Hematopoietic multipotent progenitor cell treated with erythropoietin and hydrocortisone succinate and interleukin-3 and kit ligand, for 6 days (in vitro differentiated cells): ENCODE measurements around the gene OR52N5.

Experiments used
- DNase-seq: peaks from one replicate; pipeline ENCODE4 v3.0.0-alpha.2; 2015

The OR52N5 gene

DNA sequence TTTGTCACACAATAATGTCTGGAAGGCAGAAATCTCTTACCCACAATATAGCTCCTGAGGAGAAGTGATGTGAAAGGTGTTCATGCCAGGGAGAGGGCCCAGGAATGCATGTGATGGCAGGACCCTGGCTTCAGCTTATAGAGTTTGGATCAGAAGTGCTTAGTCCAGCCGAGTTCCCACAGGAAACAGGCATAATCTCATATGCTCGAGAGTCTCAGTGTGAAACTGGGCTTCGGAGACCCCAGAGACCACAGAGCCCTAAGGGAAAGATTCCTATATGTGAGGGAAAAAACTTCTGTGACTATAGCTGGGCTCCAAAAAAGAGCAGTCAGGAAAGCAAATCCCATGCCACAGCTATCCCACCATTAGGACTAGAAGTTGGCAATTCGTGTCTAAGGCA, at the start of gene OR52N5:
Gene OR52N5, minus strand, starts transcription at position 101 of the 400 bp plus-strand sequence. CDS start 4,721 bp downstream, outside the sequence.
- DNase-seq: no peak

DNA sequence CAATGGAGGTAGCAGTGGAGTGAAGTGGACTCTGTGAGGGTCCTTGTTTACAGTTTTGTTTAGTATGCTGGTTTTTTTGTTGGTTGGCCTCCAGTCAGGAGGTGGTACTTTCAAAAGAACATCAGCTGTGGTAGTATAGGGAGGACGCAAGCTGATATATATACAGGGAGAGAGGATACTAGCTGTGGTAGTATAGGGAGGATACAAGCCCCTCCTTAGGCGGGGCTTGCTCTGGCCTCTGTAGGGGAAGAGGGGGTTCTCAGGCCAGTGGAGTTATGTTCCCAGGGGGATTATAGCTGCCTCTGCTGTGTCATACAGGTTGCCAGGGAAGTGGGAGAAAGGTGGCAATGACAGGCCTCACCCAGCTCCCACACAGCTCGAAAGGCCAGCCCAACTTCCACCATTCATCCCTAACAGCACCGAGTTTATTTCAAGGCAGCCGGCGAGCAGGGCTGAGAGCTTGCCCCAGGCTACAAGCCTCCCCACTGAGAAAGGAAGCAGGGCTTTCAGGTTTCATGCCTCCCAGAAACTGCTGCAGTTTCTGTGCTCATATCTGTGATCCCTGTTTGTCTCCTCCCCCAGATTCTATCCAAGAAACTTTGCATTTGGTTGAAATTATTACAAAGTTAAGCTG, 48.2 kb upstream of the OR52N5 start:
- no peak for DNase-seq

DNA sequence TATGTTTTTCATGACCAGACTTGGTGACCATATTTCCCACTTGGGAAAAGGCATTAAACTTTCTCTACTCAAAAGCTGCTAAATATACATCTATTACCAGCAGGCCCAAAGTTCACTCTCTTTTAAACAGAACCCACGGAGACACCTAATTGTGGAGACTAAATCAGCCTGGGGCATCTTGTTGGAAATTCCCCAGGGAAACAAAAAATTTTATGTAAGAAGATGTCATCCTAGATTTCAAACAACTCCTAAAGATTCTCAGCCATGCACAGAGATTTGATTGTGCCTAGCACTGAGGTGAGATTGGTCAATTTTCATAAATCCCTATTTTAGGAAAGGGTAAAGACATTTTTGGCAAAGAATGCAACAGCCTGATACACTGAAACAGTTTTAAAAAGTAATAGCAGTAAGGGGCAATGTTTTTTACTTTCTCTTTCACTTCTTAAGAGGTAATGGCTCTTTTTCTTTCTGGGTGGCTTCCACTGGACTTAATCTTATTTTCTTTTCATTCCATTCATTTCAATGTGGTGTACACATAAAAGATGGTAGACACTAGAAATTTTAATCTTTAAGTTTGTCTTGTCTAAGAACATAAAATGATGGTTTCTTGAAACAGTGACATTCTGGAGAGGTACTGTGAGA, 35.2 kb upstream of the OR52N5 start:
- DNase-seq: no peak

DNA sequence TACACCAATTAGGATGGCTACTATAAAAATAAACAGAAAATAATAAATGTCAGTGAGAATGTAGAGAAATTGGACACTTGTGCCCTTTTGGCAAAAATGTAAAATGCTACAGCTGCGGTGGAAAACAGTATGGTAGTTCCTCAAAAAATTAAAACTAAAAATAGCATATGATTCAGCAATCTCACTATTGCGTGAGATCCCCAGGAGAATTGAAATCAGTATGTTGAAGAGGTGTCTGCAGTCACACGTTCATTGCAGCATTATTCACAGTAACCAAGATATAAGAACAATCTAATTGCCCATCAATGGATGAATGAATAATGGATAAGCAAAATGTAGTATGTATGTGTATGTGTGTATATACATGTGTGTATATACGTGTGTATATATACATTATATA, 32.4 kb upstream of the OR52N5 start:
- DNase-seq: peak; percentile 58

DNA sequence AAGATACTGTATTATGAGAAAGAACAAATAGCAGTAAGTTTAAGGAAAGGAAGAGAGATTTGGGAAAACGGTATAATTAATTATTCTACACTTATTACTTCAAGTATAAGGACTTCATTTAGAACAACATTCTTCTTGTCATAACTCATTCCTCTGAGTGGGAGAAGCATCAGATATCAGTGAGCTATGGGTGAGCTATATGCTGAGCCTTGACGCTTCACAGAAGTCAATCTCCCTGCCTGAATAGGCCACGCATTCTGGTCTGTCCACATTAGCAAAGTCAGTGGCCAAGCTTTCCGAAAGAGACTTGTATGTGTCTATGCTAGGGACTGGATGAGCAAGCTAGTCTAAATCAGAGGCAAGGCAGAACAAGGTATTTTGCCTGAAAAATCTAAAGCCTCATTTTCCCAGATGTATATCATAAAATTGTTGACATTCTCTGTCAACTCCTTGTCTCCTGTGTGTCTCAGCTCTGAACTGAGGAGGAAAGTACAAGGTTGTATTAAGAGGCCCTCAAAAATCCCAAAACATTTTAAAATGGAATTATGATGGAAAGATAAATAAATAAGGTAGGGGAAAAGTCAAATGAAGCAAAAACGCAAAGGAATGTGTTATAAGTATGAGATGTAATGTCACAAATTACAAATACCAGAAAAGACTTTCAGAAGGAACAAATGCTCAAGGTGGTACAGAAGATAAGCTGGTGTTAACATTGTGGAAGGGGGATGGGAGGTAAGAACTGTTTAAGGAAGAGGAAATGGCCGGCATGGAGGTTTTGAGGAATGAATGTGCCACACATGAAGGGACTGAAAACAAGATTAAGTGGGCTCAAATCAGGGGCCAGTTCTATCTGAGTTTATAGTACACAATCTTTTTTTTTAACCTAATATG, 27.0 kb upstream of the OR52N5 start:
- DNase-seq: peak; percentile 92

DNA sequence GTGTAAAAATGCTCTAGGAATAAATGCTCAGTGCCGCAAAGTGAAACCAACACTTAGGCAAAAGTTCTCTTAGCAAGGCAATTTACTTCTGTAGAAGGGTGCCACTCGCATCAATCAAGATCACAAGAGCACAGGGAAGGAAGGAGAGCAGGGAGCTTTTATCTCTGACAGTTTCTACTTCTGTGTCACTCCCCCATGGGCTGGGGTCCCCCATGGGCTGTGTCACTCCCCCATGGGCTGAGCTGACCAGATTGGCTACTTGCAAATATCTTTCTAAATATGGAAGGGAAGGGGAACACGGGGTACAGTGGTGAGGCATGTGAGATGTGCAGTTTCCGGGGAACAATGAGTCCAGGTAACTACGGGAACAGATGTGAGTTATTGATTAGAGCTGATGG, 26.0 kb upstream of the OR52N5 start:
- peak; percentile 62 for DNase-seq

DNA sequence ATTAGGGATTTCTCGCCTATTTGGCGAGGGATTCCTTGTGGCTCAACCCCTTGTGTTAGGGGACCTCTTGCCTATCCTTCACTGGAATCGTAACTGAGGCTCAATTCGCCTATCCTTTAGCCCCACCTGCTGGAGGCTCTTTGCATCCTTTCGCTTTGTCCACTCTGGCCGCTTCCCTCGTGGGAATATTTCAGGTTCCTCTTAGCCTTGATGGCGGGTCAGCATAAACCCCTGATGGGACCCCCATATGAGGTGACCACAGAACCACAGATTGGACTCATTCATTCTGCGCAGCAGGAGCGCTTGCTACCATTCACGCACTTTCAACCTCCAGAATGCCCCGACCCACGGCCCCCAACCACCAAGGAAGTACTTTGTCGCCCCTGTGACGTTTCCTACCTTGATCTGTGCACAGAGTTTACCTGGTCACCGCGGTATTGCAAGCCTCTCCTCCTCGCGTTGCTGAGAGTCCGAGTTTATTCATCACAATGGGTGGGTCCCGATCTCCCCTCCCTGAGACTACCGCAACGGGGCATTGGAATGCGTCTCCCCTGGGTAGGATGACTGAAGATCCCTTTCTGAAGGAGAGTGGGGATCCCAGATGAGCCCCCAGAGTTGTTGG, 25.5 kb upstream of the OR52N5 start, which contains the start of gene OR52N2:
Gene OR52N2, plus strand, starts transcription at position 425 of the 622 bp plus-strand sequence. CDS start 11,412 bp downstream, outside the sequence.
- peak; percentile 92 for DNase-seq

DNA sequence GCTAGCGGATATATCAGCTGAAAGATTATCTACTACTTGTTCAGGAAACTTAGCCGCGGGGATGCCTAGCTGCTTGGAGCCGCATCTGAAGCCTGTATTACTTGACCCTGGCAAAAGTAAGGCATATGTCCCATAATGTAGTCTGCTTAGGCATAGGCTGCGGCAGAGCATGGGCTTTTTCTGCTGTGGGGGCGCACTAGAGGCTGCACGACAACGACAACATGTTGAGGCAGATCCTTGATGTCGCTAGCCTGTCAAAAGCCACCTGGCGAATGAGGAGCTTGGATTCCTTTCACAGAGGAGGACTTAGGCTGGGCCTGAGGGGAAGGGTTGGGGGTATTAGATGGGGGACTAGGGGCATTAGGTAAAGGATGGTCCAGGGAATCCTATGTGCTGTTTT, 24.4 kb upstream of the OR52N5 start:
- peak; percentile 44 for DNase-seq

DNA sequence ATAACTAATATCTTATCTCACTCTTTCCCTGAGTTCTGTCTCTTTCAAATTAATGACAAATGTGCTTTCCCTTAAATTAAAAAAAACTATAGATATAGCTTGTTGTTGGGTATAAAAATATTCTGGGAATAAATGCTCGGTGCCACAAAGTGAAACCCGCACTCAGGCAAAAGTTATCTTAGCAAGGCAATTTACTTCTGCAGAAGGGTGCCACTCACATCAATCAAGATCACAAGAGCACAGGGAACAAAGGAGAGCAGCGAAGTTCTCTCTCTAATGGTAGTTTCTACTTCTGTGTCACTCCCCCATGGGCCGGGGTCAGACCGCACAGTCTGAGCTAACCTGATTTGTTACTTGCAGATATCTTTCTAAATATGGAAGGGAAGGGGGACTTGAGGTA, 20.8 kb upstream of the OR52N5 start:
- DNase-seq: no peak

DNA sequence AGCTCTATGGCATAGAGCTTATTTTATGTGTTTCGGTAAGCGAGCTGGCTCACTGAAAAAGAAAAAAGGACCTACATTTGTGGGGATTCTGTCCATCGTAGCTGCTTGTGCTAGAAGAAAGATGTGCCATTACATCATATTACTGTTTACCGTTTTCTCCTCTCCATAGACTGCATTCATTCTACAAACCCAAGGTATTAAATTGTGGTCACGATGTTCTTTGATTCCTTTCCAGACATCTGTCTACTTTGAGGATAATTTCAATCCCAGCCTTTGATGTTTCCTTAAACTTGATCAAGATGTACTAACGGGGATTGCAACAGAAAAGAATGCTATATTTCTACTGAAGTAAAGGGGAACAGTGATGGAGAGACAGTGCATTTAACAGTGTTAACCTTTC, 13.4 kb upstream of the OR52N5 start:
- no peak for DNase-seq

DNA sequence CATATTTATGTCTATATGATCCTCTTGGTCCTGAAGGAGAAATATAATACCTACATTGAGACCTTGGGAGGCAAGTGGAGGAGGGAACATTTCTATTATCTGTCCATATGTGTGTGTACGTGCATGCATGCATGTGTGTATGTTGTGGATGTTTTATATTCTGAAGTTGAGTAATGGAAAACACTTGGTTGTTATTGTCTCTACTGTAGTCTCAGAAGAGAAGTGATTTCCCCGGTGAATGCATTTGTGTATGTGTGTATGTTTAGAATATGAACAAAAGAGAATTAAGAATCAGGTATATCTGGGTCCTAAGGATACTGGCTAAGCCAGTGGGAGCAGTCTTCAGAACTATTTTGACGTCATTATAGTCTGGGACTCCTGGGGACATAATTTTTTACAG, 8.0 kb upstream of the OR52N5 start, which contains the start of gene OR52N1:
Gene OR52N1, minus strand, starts transcription at position 101 of the 400 bp plus-strand sequence. CDS start 2,449 bp downstream, outside the sequence.
- DNase-seq: no peak

DNA sequence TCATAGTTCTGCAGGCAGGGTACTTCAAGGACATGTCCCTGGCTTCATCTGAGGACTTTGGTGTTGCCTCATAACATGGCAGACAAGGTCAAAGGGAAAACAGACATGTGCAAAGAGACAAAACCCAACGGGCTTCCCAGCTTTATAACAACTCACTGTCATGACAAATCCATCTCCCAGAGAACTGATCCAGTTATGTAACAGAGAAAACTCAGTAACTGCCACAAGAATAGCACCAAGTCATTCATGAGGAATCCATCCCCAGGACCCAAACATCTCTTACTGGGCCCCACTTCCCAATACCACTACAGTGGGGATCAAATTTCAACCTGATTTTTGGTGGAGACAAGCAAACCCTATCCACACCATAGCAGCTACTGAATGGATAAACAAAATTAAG, 16.1 kb downstream of the OR52N5 start:
- no peak for DNase-seq

DNA sequence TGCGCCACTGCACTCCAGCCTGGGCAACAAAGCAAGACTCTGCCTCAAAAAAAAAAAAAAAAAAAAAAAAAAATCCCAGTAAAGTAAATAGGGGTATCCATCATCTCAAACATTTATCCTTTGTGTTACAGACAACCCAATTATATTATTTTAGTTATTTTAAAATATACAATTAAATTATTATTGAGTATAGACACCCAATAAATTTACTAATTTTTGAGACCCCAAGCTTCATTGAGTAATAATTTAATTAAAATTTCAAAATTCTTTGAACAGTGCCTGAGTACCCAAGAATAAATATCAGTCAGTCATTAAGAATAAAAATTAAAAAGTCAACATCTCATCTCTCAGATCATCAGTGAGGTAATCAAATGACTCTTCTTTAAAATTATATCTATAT, 29.2 kb downstream of the OR52N5 start, which contains the start of gene OR52N4:
Gene OR52N4, plus strand, starts transcription at position 301 of the 400 bp plus-strand sequence. CDS start 498 bp downstream, outside the sequence.
- no peak for DNase-seq

DNA sequence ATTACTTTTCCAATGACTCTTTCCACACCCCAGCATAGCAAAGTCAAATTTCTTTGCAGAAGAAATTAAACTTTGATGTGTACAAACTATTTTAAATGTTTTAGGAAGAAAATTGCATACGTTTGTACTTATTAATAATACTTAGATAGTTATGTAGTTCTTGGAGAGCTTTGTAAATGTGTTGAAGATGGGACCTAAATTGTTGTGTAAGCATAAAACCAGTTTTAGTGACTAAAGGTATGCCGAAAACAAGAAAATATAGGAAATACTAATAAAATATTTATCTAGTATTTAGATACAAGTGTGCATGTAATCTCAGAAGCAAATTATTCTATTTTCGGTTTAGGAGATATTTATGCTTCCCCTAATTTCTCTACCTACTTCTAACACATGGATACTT, 33.3 kb downstream of the OR52N5 start:
- DNase-seq: no peak

DNA sequence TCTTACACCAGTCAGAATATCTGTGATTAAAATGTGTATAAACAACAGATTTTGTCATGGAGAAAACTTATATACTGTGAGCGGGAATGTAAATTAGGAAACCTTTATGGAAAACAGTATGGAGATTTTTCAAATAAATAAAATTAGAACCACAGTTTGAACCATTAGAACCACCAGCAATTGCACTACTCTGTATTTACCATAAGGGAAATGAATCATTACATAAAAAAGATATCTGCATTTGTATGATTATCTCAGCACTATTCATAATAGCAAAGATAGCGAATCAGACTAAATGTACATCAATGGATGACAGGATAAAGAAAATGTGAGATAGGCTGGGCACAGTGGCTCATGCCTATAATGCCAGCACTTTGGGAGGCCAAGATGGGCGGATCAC, 36.5 kb downstream of the OR52N5 start:
- no peak for DNase-seq

DNA sequence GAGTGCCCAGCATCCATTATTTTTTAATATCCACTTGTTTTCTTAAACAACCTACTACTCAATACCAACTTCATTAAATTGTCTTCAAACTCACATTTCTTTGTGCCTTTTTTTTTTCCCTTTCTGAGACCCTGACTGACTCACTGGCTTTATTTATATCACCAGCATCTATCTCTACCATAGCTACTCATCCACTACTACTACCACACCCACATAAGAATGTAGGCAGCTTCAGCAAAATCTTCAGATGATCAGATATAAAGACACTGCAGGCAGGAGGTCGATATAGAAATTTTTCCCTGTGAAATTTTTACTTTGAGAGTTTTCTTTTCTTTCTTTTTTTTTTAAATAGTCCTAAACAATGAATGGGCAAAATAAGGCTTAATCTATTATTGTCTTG, 44.7 kb downstream of the OR52N5 start:
- DNase-seq: no peak

DNA sequence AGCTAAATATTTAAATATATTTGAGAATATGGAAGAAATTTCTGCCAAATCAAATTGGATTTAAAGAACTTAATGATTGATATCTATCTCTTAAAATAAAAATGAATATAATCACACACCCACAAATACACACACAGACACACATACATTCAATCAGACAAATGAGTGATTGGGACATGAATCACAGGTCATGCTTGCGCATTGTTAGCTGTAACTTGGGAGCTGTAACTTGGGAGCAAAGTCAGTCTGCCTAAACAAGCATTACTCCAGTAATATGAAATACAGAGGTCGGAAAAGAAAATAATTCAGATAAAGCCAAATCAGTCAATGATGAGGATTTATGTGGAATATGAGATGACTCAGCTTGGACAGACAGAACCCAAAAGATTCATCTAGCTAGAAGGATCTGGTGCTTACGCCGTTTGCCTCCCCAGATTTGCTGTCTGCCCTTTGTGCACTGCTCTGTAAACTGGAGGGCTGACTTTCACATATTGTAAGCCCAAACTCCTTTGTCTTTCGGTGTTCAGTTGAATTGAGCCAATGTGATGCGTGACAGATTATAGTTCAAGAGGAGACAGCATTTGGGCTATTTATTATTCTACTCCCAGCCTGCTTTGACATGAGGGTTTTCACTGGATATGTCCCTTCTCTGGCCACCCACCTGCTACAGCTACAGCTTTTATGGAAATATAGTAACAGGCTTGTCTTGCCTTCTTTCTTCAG, 45.3 kb downstream of the OR52N5 start:
- DNase-seq: no peak

DNA sequence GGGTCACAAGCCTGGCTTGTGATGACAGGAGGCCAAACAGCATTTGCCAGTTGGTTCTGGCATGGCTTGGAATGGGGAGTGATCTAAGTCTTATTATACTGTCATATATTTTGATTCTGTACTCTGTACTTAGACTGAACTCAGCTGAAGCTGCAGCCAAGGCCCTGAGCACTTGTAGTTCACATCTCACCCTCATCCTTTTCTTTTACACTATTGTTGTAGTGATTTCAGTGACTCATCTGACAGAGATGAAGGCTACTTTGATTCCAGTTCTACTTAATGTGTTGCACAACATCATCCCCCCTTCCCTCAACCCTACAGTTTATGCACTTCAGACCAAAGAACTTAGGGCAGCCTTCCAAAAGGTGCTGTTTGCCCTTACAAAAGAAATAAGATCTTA, 46.1 kb downstream of the OR52N5 start:
- no peak for DNase-seq

DNA sequence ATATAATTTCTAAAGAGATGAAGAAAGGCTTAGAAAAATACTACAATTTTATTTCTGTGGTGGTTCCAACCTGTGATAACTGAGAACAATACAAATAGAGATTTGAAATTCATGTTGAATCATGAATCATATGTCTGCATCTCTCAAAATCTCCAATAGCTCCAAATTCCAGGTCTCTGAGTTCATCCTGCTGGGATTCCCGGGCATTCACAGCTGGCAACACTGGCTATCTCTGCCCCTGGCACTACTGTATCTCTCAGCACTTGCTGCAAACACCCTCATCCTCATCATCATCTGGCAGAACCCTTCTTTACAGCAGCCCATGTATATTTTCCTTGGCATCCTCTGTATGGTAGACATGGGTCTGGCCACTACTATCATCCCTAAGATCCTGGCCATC, 46.8 kb downstream of the OR52N5 start, which contains the start of gene OR56B1:
Gene OR56B1, plus strand, starts transcription at position 53 of the 400 bp plus-strand sequence. Its CDS starts 69 bp downstream, at position 122.
- no peak for DNase-seq

DNA sequence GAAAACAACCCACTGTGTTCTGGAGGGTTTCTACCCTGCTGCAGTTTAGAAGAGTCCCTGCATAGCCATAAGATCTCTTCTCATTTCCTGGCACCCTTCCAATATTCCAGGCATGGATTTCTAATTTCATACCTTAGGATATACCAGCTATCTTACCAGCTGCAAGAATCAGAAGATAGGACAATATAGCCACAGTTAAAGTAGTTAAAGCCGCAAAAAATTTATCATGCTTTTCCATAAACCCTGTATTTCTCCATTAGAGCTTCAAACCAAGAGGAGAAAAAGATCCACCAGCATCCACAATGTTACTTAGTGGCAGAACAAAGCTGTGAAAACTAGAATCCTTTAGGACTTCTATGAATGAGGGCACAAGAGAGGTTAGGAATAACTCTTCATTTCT, 55.5 kb downstream of the OR52N5 start:
- DNase-seq: no peak

DNA sequence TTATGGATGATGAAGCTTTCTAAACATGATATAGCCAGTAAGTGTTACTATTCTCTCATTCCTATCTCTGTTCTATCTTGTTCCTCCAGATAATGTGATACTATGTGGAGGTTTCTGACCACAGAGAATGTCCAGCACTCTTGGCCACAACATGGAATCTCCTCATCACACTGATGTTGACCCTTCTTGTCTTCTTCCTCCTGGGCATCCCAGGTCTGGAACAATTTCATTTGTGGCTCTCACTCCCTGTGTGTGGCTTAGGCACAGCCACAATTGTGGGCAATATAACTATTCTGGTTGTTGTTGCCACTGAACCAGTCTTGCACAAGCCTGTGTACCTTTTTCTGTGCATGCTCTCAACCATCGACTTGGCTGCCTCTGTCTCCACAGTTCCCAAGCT, 56.8 kb downstream of the OR52N5 start:
- DNase-seq: no peak
